ENCODE data around the gene MPG.

DNA sequence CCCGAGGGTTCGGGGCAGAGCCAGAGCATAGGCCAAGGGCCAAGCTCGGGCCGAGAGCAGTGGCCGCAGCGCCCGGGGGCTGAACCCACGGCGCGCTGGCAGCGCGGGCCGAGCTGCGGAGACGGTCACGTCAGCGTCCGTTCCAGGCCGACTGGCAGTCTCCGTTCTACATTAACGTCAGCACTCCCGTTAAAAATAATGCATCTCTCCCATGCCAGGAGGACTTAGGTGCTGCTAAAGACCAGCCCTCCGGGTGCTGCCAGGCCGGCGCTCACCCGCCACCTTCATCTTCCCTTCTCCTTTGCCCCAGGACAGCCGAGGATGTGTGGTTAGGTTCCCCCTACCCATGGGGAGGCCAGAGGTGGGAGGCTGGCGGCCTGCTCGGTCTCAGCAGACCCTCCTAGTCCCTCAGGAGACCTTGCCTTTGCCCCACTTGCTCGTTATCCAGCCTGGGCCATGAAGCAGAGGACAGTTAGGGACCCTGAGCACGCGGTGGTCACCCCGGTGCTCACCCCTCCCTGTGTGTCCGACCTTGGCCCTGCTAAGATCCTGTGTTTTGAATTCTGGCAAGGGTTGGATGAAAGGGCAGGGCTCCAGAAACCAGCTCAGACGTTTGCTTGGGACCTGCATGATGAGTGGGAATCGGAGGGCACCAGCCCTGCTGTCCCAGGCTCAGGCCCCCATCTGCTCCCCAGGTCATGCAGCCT lies 572 bp downstream of the MPG start:
- TF ChIP-seq, protein P1, sequence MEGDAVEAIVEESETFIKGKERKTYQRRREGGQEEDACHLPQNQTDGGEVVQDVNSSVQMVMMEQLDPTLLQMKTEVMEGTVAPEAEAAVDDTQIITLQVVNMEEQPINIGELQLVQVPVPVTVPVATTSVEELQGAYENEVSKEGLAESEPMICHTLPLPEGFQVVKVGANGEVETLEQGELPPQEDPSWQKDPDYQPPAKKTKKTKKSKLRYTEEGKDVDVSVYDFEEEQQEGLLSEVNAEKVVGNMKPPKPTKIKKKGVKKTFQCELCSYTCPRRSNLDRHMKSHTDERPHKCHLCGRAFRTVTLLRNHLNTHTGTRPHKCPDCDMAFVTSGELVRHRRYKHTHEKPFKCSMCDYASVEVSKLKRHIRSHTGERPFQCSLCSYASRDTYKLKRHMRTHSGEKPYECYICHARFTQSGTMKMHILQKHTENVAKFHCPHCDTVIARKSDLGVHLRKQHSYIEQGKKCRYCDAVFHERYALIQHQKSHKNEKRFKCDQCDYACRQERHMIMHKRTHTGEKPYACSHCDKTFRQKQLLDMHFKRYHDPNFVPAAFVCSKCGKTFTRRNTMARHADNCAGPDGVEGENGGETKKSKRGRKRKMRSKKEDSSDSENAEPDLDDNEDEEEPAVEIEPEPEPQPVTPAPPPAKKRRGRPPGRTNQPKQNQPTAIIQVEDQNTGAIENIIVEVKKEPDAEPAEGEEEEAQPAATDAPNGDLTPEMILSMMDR (IDR thresholded peaks at IDR 0.05), result no peak
- TF ChIP-seq, protein P2, sequence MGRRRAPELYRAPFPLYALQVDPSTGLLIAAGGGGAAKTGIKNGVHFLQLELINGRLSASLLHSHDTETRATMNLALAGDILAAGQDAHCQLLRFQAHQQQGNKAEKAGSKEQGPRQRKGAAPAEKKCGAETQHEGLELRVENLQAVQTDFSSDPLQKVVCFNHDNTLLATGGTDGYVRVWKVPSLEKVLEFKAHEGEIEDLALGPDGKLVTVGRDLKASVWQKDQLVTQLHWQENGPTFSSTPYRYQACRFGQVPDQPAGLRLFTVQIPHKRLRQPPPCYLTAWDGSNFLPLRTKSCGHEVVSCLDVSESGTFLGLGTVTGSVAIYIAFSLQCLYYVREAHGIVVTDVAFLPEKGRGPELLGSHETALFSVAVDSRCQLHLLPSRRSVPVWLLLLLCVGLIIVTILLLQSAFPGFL (CRISPR knock-in tag; IDR thresholded peaks at IDR 0.05; ENCODE audit: borderline replicate concordance), result no peak
- TF ChIP-seq, protein P3, sequence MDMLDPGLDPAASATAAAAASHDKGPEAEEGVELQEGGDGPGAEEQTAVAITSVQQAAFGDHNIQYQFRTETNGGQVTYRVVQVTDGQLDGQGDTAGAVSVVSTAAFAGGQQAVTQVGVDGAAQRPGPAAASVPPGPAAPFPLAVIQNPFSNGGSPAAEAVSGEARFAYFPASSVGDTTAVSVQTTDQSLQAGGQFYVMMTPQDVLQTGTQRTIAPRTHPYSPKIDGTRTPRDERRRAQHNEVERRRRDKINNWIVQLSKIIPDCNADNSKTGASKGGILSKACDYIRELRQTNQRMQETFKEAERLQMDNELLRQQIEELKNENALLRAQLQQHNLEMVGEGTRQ (CRISPR knock-in tag; IDR thresholded peaks at IDR 0.05), result no peak
- TF ChIP-seq OVOL2 (CRISPR knock-in tag; IDR thresholded peaks at IDR 0.05; ENCODE audit: borderline replicate concordance) (no peak), ZNF317 (CRISPR knock-in tag; IDR thresholded peaks at IDR 0.05; ENCODE audit: borderline replicate concordance, low read depth) (no peak)
- TF ChIP-seq, protein P4, sequence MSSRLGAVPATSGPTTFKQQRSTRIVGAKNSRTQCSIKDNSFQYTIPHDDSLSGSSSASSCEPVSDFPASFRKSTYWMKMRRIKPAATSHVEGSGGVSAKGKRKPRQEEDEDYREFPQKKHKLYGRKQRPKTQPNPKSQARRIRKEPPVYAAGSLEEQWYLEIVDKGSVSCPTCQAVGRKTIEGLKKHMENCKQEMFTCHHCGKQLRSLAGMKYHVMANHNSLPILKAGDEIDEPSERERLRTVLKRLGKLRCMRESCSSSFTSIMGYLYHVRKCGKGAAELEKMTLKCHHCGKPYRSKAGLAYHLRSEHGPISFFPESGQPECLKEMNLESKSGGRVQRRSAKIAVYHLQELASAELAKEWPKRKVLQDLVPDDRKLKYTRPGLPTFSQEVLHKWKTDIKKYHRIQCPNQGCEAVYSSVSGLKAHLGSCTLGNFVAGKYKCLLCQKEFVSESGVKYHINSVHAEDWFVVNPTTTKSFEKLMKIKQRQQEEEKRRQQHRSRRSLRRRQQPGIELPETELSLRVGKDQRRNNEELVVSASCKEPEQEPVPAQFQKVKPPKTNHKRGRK (CRISPR knock-in tag; IDR thresholded peaks at IDR 0.05; ENCODE audit: borderline replicate concordance), result no peak
- TF ChIP-seq, protein P5, sequence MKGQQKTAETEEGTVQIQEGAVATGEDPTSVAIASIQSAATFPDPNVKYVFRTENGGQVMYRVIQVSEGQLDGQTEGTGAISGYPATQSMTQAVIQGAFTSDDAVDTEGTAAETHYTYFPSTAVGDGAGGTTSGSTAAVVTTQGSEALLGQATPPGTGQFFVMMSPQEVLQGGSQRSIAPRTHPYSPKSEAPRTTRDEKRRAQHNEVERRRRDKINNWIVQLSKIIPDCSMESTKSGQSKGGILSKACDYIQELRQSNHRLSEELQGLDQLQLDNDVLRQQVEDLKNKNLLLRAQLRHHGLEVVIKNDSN (CRISPR knock-in tag; IDR thresholded peaks at IDR 0.05), result no peak
- TF ChIP-seq, protein P6, sequence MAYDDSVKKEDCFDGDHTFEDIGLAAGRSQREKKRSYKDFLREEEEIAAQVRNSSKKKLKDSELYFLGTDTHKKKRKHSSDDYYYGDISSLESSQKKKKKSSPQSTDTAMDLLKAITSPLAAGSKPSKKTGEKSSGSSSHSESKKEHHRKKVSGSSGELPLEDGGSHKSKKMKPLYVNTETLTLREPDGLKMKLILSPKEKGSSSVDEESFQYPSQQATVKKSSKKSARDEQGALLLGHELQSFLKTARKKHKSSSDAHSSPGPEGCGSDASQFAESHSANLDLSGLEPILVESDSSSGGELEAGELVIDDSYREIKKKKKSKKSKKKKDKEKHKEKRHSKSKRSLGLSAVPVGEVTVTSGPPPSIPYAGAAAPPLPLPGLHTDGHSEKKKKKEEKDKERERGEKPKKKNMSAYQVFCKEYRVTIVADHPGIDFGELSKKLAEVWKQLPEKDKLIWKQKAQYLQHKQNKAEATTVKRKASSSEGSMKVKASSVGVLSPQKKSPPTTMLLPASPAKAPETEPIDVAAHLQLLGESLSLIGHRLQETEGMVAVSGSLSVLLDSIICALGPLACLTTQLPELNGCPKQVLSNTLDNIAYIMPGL (CRISPR knock-in tag; IDR thresholded peaks at IDR 0.05), result no peak

Data from WTC11 (cell line).